ENCODE data around the gene VPS35.

DNA sequence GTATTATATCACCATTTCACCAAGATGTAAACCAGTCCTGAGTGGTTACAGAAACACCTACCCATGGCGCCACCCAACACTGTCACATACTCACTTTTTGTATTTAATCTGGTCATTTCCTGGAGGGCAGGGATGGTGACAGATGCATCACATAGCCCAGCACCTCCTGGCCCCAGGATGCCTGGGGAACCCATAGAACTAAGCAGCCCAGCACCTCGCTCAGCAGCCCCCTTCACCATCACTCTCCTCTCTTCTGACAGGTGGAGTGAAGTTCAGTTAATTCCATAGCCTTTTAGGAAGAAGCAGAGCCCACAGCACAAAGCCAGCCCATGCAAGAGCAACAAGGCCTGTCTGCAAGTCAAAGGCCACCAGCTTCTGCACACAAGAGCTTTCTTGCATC, 31.6 kb upstream of the VPS35 start:
- TF ChIP-seq POLR2A (IDR thresholded peaks at IDR 0.05) (no peak), POLR2AphosphoS5 (IDR thresholded peaks at IDR 0.05) (no peak), EP300 (IDR thresholded peaks at IDR 0.05) (no peak)
- TF ChIP-seq, protein P1, sequence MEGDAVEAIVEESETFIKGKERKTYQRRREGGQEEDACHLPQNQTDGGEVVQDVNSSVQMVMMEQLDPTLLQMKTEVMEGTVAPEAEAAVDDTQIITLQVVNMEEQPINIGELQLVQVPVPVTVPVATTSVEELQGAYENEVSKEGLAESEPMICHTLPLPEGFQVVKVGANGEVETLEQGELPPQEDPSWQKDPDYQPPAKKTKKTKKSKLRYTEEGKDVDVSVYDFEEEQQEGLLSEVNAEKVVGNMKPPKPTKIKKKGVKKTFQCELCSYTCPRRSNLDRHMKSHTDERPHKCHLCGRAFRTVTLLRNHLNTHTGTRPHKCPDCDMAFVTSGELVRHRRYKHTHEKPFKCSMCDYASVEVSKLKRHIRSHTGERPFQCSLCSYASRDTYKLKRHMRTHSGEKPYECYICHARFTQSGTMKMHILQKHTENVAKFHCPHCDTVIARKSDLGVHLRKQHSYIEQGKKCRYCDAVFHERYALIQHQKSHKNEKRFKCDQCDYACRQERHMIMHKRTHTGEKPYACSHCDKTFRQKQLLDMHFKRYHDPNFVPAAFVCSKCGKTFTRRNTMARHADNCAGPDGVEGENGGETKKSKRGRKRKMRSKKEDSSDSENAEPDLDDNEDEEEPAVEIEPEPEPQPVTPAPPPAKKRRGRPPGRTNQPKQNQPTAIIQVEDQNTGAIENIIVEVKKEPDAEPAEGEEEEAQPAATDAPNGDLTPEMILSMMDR (IDR thresholded peaks at IDR 0.05), result no peak
